Prostate gland (tissue), 2 donors: ENCODE results near the gene SMCO4.

Source experiments
- POLR2A ChIP-seq: fragments of 450-650 bp; IDR thresholded peaks from one replicate; pipeline ENCODE4 v1.6.1; 2016; ENCODE audit warnings: antibody characterized with exemption, mild to moderate bottlenecking
- POLR2AphosphoS5 ChIP-seq: sonication (generic); formaldehyde crosslinking; IDR thresholded peaks from one replicate; pipeline ENCODE4 v1.6.1; 2017; ENCODE audit warnings: antibody characterized with exemption
- TF ChIP-seq, protein P1 (sequence below), 4 experiments: fragments of 200-600 bp in 2 of 4; fragments of 450-650 bp in 2 of 4; sonication (generic) in 2 of 4; IDR thresholded peaks; 1 replicate in 3 of 4; 2 replicates in 1 of 4; pipeline ENCODE4 v1.5.1; 2016 to 2019; ENCODE audit warnings: antibody characterized with exemption in 4 of 4, mild to moderate bottlenecking in 2 of 4, moderate library complexity in 2 of 4

DNA sequence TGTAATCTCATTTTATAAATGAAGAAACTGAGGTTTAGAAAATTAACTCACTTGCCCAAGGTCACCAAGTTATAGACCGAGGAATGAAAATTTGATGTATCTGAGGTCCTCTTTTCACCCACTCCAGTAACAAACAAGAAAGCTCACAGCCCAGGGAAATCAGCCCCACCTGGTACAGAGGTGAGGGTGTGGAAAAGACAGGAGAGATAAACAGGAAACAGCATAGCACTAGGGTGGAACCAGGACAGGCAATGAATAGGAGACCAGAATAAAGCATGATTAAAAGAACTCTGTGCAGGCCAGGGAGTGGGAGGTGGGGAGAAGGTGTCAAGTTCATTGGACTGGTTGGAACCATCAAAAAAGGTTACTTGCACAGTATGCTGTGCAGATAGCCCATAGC, 46.2 kb upstream of the SMCO4 start:
- TF ChIP-seq, protein P1, sequence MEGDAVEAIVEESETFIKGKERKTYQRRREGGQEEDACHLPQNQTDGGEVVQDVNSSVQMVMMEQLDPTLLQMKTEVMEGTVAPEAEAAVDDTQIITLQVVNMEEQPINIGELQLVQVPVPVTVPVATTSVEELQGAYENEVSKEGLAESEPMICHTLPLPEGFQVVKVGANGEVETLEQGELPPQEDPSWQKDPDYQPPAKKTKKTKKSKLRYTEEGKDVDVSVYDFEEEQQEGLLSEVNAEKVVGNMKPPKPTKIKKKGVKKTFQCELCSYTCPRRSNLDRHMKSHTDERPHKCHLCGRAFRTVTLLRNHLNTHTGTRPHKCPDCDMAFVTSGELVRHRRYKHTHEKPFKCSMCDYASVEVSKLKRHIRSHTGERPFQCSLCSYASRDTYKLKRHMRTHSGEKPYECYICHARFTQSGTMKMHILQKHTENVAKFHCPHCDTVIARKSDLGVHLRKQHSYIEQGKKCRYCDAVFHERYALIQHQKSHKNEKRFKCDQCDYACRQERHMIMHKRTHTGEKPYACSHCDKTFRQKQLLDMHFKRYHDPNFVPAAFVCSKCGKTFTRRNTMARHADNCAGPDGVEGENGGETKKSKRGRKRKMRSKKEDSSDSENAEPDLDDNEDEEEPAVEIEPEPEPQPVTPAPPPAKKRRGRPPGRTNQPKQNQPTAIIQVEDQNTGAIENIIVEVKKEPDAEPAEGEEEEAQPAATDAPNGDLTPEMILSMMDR (IDR thresholded peaks at IDR 0.05): no peak
- TF ChIP-seq POLR2AphosphoS5 (no peak), POLR2A (no peak)
